Chondrocyte (in vitro differentiated cells): Measurements from ENCODE around the gene XPR1. TPM values are rescaled to one million over a fixed set of nuclear protein-coding genes. Genes with fewer than 3 reads are reported as not detected.

Experiments
- DNase-seq: peaks from one replicate; pipeline ENCODE4 v3.0.0; 2021; ENCODE audit warnings: mixed read lengths, low spot score
- H3K27ac Mint-ChIP-seq: one replicate; pipeline ENCODE4 v1.8.0; 2021; ENCODE audit warnings: mild to moderate bottlenecking, moderate library complexity, mixed read lengths; ENCODE audit not compliant: unreplicated experiment
- H3K27me3 Mint-ChIP-seq: 2 replicates; pipeline ENCODE4 v1.8.0; 2021; ENCODE audit warnings: low read depth, mixed read lengths
- H3K36me3 Mint-ChIP-seq: 2 replicates; pipeline ENCODE4 v1.8.0; 2021; ENCODE audit warnings: low read depth, mixed read lengths
- H3K4me1 Mint-ChIP-seq: 2 replicates; pipeline ENCODE4 v1.8.0; 2021; ENCODE audit warnings: low read depth, mild to moderate bottlenecking, mixed read lengths
- H3K4me3 Mint-ChIP-seq: one replicate; pipeline ENCODE4 v1.8.0; 2021; ENCODE audit warnings: mild to moderate bottlenecking, moderate library complexity, mixed read lengths; ENCODE audit not compliant: unreplicated experiment
- H3K9me3 Mint-ChIP-seq: 2 replicates; pipeline ENCODE4 v1.8.0; 2021; ENCODE audit warnings: low read depth, mixed read lengths
- total RNA-seq: library from RNA; stranded (reverse); gene quantifications from 3 replicates; pipeline ENCODE4 v1.2.1, GENCODE V29; 2021
- TF ChIP-seq, protein P1 (sequence below): fragments of 200-600 bp; sonication (generic); IDR thresholded peaks from 2 replicates; pipeline ENCODE4 v1.5.0; 2021; ENCODE audit warnings: antibody characterized with exemption, mild to moderate bottlenecking, moderate library complexity

XPR1 gene
- total RNA-seq, 1 donor from 2014 or later, result 24.9 TPM

- Mint-ChIP-seq H3K27me3 (no peaks in the 10 kb centered on the region), H3K4me1 (peaks cover 9% of the 10 kb centered on the region), H3K9me3 (no peaks in the 10 kb centered on the region), H3K36me3 (no peaks in the 10 kb centered on the region), H3K27ac (no peak overlapping the region), H3K4me3 (no peak overlapping the region)
- TF ChIP-seq, protein P1, sequence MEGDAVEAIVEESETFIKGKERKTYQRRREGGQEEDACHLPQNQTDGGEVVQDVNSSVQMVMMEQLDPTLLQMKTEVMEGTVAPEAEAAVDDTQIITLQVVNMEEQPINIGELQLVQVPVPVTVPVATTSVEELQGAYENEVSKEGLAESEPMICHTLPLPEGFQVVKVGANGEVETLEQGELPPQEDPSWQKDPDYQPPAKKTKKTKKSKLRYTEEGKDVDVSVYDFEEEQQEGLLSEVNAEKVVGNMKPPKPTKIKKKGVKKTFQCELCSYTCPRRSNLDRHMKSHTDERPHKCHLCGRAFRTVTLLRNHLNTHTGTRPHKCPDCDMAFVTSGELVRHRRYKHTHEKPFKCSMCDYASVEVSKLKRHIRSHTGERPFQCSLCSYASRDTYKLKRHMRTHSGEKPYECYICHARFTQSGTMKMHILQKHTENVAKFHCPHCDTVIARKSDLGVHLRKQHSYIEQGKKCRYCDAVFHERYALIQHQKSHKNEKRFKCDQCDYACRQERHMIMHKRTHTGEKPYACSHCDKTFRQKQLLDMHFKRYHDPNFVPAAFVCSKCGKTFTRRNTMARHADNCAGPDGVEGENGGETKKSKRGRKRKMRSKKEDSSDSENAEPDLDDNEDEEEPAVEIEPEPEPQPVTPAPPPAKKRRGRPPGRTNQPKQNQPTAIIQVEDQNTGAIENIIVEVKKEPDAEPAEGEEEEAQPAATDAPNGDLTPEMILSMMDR, result peak; percentile 70
- no peak for DNase-seq
Measured at GRCh38 chr1:180636138-180636537, 4.3 kb downstream of the XPR1 start.

GRCh38 chr1:180639871-180640270, 8.0 kb downstream of the XPR1 start:
- Mint-ChIP-seq H3K36me3 (no peaks in the 10 kb centered on the region), H3K9me3 (no peaks in the 10 kb centered on the region), H3K4me3 (no peak overlapping the region), H3K27ac (no peak overlapping the region), H3K4me1 (peaks cover 9% of the 10 kb centered on the region), H3K27me3 (no peaks in the 10 kb centered on the region)
- no peak for DNase-seq
- TF ChIP-seq, protein P1, result no peak

- TF ChIP-seq, protein P1, result no peak
- no peak overlapping the region for H3K4me3 Mint-ChIP-seq
- H3K27ac Mint-ChIP-seq, result no peak overlapping the region
- H3K9me3 Mint-ChIP-seq, result no peaks in the 10 kb centered on the region
- no peaks in the 10 kb centered on the region for H3K36me3 Mint-ChIP-seq
- DNase-seq, result no peak
- peaks cover 9% of the 10 kb centered on the region for H3K4me1 Mint-ChIP-seq
- no peaks in the 10 kb centered on the region for H3K27me3 Mint-ChIP-seq
Measured at GRCh38 chr1:180640531-180640949, 8.7 kb downstream of the XPR1 start.

- no peak overlapping the region for H3K27ac Mint-ChIP-seq
- no peak overlapping the region for H3K4me3 Mint-ChIP-seq
- no peaks in the 10 kb centered on the region for H3K36me3 Mint-ChIP-seq
- no peak for DNase-seq
- no peaks in the 10 kb centered on the region for H3K27me3 Mint-ChIP-seq
- H3K4me1 Mint-ChIP-seq, result peaks cover 9% of the 10 kb centered on the region
- no peaks in the 10 kb centered on the region for H3K9me3 Mint-ChIP-seq
- TF ChIP-seq, protein P1, result no peak
Measured at GRCh38 chr1:180641662-180642061, 9.8 kb downstream of the XPR1 start.

DNA sequence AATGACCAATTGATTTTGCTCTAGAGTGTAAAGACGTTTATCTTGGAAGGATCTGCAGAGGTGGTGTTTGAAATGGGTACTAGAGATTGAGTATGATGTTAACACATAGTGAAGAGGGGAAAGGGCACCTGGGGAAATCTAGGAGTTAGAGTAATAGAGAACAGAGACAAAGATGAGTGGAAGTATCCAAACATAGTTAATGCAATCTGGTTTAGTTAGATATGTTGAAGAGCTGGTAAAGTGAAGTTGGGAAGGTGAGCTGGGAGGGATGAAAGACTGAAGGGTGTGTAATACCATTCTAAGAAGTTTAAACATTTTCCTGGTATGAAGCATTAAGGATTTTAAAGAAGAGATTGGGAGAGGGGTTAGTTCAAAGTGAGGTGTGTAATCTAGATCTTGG, 11.0 kb downstream of the XPR1 start:
- Mint-ChIP-seq H3K27me3 (no peaks in the 10 kb centered on the region), H3K4me1 (peaks cover 9% of the 10 kb centered on the region), H3K9me3 (no peaks in the 10 kb centered on the region), H3K36me3 (no peaks in the 10 kb centered on the region), H3K4me3 (no peak overlapping the region), H3K27ac (no peak overlapping the region)
- TF ChIP-seq, protein P1, result no peak
- DNase-seq, result no peak
